ENCODE data around the gene APOBEC3C. TPM values are rescaled to one million over a fixed set of nuclear protein-coding genes. Genes with fewer than 3 reads are reported as not detected.
A peak's percentile ranks its signal among the peaks of the same experiment; 100 is the strongest.

APOBEC3C gene
- total and polyA plus RNA-seq, 2 of the 4 experiments (the other 2 are of a cell fraction) = 6.6 to 32.0 TPM

- H3K23ac ChIP-seq (ENCODE audit: low read depth, low read length) = no peak overlapping the region
- no peak overlapping the region for H3K9ac ChIP-seq (ENCODE audit: low read depth, low read length)
- no peak overlapping the region for H2AFZ ChIP-seq (replicated peaks; ENCODE audit: low read length, poor library complexity)
- no peak overlapping the region; the same call in 1 of the 2 replicates for H2AK5ac ChIP-seq (ENCODE audit: low read depth, low read length)
- no peak overlapping the region for H2BK15ac ChIP-seq (ENCODE audit: low read depth, low read length)
- no peak overlapping the region for H3K14ac ChIP-seq (replicated peaks; ENCODE audit: low read depth, low read length)
- CTCF ChIA-PET = no interaction called here
- intact Hi-C loops (cut with micrococcal nuclease) = no loop called here
- no peak overlapping the region for H3K27ac ChIP-seq (ENCODE audit: insufficient read depth, low read length)
- H4K20me1 ChIP-seq (ENCODE audit: insufficient read depth, low read length) = no peaks in the 10 kb centered on the region
- H3K36me3 ChIP-seq (ENCODE audit: control insufficient read depth, insufficient read depth, low read length) = peaks cover 8% of the 10 kb centered on the region
- no peaks in the 10 kb centered on the region for H3K27me3 ChIP-seq (ENCODE audit: control insufficient read depth, insufficient read depth, low read length)
- ATAC-seq (ENCODE audit: low read depth) = no peak
- H3K4me1 ChIP-seq (ENCODE audit: control insufficient read depth, insufficient read depth, low read length) = peaks cover 3% of the 10 kb centered on the region; the same call in 1 of the 2 replicates
- no peak overlapping the region; the same call in 1 of the 2 replicates for H4K5ac ChIP-seq (ENCODE audit: low read depth, low read length)
- H3K4me3 ChIP-seq (ENCODE audit: insufficient read depth, low read depth, low read length) = no peak overlapping the region
- H3K9me3 ChIP-seq (ENCODE audit: control insufficient read depth, insufficient read depth, low read length) = no peaks in the 10 kb centered on the region
- H2BK20ac ChIP-seq (ENCODE audit: low read depth, low read length) = no peak overlapping the region
- no peak overlapping the region for H3K4me2 ChIP-seq (ENCODE audit: low read depth, low read length)
- H4K91ac ChIP-seq (ENCODE audit: insufficient read depth, low read depth, low read length) = no peak overlapping the region
- BruUV-seq (replicated peaks) = no TSS peak
- H2AK9ac ChIP-seq (replicated peaks; ENCODE audit: low read depth, low read length, poor library complexity) = no peak overlapping the region
- WGBS, 2 experiments (ENCODE audit: extremely low coverage in 2 of 2, insufficient read length in 1 of 2) = 90% methylated on average over 9 of the region's 19 CpGs; no CpG with 5 or more reads in 1 of the 2 experiments
- H3K79me1 ChIP-seq (ENCODE audit: low read depth in 1 of 2, low read length in 2 of 2) = peaks cover 15 to 16% of the 10 kb centered on the region in 2 experiments
- H3K56ac ChIP-seq (ENCODE audit: extremely low read depth, insufficient read depth, low read length) = no peak overlapping the region
- no peak overlapping the region for H2BK5ac ChIP-seq (ENCODE audit: low read depth, low read length, poor library complexity, severe bottlenecking)
- POLR2A ChIA-PET (ENCODE audit: unreplicated experiment) = no interaction called here
- H3K18ac ChIP-seq (ENCODE audit: low read depth, low read length) = no peak overlapping the region
- peak overlapping the region; percentile 54 to 92; a peak in 2 of 4 replicates for H4K8ac ChIP-seq (ENCODE audit: low read depth in 2 of 2, low read length in 2 of 2)
- TF ChIP-seq FOS (IDR thresholded peaks at IDR 0.05; ENCODE audit: low read depth, low read length) (no peak), POLR2A (IDR thresholded peaks at IDR 0.05; ENCODE audit: low read depth, low read length) (no peak), CEBPB (IDR thresholded peaks at IDR 0.05; ENCODE audit: low read depth, low read length) (no peak), RFX5 (IDR thresholded peaks at IDR 0.05; ENCODE audit: low read depth, low read length) (no peak), USF2 (IDR thresholded peaks at IDR 0.05; ENCODE audit: low read depth, low read length) (no peak), SMC3 (IDR thresholded peaks at IDR 0.05; ENCODE audit: low read depth, low read length) (no peak), CHD1 (IDR thresholded peaks at IDR 0.05; ENCODE audit: low read depth, low read length) (no peak), RCOR1 (IDR thresholded peaks at IDR 0.05; ENCODE audit: insufficient replicate concordance, low read length) (no peak), NFE2L2 (IDR thresholded peaks at IDR 0.05; ENCODE audit: low read depth, low read length) (no peak)
- TF ChIP-seq, protein P1, sequence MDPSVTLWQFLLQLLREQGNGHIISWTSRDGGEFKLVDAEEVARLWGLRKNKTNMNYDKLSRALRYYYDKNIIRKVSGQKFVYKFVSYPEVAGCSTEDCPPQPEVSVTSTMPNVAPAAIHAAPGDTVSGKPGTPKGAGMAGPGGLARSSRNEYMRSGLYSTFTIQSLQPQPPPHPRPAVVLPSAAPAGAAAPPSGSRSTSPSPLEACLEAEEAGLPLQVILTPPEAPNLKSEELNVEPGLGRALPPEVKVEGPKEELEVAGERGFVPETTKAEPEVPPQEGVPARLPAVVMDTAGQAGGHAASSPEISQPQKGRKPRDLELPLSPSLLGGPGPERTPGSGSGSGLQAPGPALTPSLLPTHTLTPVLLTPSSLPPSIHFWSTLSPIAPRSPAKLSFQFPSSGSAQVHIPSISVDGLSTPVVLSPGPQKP (IDR thresholded peaks at IDR 0.05; ENCODE audit: borderline replicate concordance, low read depth, low read length) = no peak
- TF ChIP-seq, protein P2, sequence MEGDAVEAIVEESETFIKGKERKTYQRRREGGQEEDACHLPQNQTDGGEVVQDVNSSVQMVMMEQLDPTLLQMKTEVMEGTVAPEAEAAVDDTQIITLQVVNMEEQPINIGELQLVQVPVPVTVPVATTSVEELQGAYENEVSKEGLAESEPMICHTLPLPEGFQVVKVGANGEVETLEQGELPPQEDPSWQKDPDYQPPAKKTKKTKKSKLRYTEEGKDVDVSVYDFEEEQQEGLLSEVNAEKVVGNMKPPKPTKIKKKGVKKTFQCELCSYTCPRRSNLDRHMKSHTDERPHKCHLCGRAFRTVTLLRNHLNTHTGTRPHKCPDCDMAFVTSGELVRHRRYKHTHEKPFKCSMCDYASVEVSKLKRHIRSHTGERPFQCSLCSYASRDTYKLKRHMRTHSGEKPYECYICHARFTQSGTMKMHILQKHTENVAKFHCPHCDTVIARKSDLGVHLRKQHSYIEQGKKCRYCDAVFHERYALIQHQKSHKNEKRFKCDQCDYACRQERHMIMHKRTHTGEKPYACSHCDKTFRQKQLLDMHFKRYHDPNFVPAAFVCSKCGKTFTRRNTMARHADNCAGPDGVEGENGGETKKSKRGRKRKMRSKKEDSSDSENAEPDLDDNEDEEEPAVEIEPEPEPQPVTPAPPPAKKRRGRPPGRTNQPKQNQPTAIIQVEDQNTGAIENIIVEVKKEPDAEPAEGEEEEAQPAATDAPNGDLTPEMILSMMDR (conservative IDR thresholded peaks at IDR 0.05; ENCODE audit: low read depth, low read length) = no peak
- peaks cover 4% of the 10 kb centered on the region for H3K9me1 ChIP-seq (ENCODE audit: insufficient read depth, low read length)
- dilution Hi-C loops (cut with HindIII; ENCODE audit: low sequenced_read_pairs, unreplicated experiment) = no loop called here
- no peak for DNase-seq
- H2BK120ac ChIP-seq (ENCODE audit: low read depth, low read length) = no peak overlapping the region
- H3K4ac ChIP-seq (ENCODE audit: low read depth, low read length) = peak overlapping the region; percentile 42; the same call in 1 of the 2 replicates
- in situ Hi-C loops (cut with MboI; ENCODE audit: low sequenced_read_pairs) = no loop called here
Observed at GRCh38 chr22:39039306-39040126, 25.5 kb downstream of the APOBEC3C start.
